GM18498 (cell line): ENCODE data around the gene APPL2.

Experiments
- ATAC-seq: cut with Tn5 transposase; IDR thresholded peaks from one replicate; pipeline ENCODE4 v1.9.1; 2021; ENCODE audit warnings: mild to moderate bottlenecking, moderate library complexity; ENCODE audit not compliant: unreplicated experiment

APPL2 gene

GRCh38 chr12:105142259-105142658, 93.7 kb downstream of the APPL2 start:
- ATAC-seq, result no peak

DNA sequence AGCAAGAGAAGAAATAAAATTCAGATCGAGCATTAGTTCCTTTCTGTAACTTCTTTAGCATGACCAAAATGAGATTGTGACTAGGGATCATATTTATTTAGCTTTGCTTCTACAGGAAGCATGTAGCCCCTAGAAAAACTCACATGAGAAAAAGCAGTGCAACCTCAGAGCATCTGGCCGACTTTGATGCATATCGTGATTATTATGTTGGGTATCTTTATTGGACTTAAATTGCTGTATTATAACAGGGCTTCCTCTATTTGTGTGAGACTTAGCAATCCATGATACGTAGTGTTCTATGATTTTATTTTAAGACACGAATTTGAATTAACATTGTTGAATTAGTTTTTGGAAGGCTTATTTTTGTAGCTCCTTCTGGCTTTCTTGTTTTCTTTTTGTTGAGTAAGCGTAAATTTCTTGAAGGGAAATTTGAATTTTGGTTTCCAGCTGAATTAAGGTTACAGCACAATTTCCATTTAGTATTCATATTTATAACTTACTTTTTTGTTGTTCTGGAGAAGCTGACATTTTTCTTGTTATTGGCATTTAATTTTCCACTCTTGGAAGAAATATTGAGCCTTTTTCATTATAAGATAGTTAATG, 94.6 kb downstream of the APPL2 start:
- ATAC-seq, result no peak

DNA sequence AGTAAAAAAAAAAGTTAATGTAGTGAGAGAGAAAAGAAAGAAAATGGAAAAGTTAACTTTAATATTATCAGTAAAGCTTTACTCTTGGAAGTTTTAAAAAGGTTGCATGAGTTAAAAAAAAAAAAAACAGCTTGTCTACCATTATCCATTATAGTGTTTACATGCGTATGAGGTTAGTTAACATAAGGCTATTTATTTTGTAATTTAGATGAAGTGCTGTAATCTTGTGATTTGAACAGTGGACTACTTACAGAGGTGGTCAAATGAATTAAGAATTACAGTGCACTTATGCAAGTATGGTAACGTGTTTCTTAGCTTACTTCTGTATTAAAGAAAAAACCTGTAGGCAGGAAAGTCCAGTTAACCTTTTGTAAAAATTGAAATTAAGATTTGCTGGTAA, 97.7 kb downstream of the APPL2 start:
- ATAC-seq, result no peak
